MCF 10A (cell line): ENCODE results near the gene RELL1. TPM values are rescaled to one million over a fixed set of nuclear protein-coding genes. Genes with fewer than 3 reads are reported as not detected.

Experiments
- BruUV-seq: library from RNA; stranded (reverse); fragments of 400-500 nt; replicated peaks from 2 replicates; lab custom pipeline; 2021; lab: Mats Ljungman, UMichigan
- CTCF ChIA-PET: fragments of 300-600 bp; sonication (Branson Sonifier 250); formaldehyde crosslinking; extraction: SDS; loops from one replicate; lab custom pipeline; 2021; ENCODE audit warnings: antibody characterized with exemption, inconsistent platforms; lab: Yijun Ruan, JAX
- POLR2A ChIA-PET: fragments of 300-600, 350-650 bp; sonication (Branson Sonifier 250); formaldehyde crosslinking; extraction: SDS; loops from one replicate; lab custom pipeline; 2020; ENCODE audit warnings: antibody characterized with exemption, inconsistent platforms; lab: Yijun Ruan, JAX
- DNase-seq: peaks from one replicate; pipeline ENCODE4 v3.0.0-alpha.2; 2018; ENCODE audit not compliant: unreplicated experiment
- H3K27ac Mint-ChIP-seq: one replicate; pipeline ENCODE4 v1.8.0; 2022; ENCODE audit warnings: mild to moderate bottlenecking, low read depth, mixed read lengths; ENCODE audit not compliant: unreplicated experiment
- H3K27me3 Mint-ChIP-seq: one replicate; pipeline ENCODE4 v1.8.0; 2022; ENCODE audit warnings: mixed read lengths; ENCODE audit not compliant: insufficient read depth, unreplicated experiment
- H3K36me3 Mint-ChIP-seq: one replicate; pipeline ENCODE4 v1.8.0; 2022; ENCODE audit warnings: mild to moderate bottlenecking, moderate library complexity, mixed read lengths; ENCODE audit not compliant: insufficient read depth, unreplicated experiment
- H3K4me1 Mint-ChIP-seq: one replicate; pipeline ENCODE4 v1.8.0; 2022; ENCODE audit warnings: mixed read lengths; ENCODE audit not compliant: insufficient read depth, unreplicated experiment
- H3K4me3 Mint-ChIP-seq: one replicate; pipeline ENCODE4 v1.8.0; 2022; ENCODE audit warnings: mild to moderate bottlenecking, moderate library complexity, mixed read lengths; ENCODE audit not compliant: unreplicated experiment
- H3K9me3 Mint-ChIP-seq: one replicate; pipeline ENCODE4 v1.8.0; 2022; ENCODE audit warnings: mixed read lengths; ENCODE audit not compliant: unreplicated experiment
- intact Hi-C: fragments of 100-400 bp; cut with micrococcal nuclease; formaldehyde crosslinking; loops from 2 replicates; pipeline ENCODE4 v1.14.1; 2022
- total RNA-seq: library from RNA; stranded (reverse); gene quantifications from 2 replicates; pipeline ENCODE4 v1.2.3, GENCODE V29; 2022
- TF ChIP-seq, protein P1 (sequence below): fragments of 200-600 bp; IDR thresholded peaks from one replicate; pipeline ENCODE4 v1.8.0; 2022; ENCODE audit warnings: antibody characterized with exemption, mild to moderate bottlenecking; ENCODE audit not compliant: unreplicated experiment

The RELL1 gene
- total RNA-seq, 1 experiment from 2014 or later, result 28.6 TPM

DNA sequence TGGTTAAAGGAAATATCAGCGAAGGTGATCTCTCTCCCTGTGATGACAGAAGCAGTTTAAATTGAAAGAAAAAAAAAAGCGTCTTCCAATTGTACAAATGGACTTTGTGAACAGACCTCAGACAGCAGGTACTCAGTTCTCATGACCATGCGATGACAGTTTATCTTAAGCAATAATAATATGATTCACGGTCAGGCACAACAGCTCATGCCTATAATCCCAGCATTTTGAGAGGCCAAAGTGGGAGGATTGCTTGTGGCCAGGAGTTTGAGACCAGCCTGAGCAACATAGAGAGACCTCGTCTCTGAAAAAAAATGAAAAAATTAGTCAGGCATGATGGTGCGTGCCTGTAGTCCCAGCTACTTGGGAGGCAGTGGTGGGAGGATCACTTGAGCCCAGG lies 51.0 kb downstream of the RELL1 start:
- POLR2A ChIA-PET, result interaction anchor here (0.6 kb wide), 2 partner anchors 32 to 51 kb away, joined by 3 read pairs; no protein-coding TSS in a partner anchor
- H3K4me1 Mint-ChIP-seq, result peaks cover 7% of the 10 kb centered on the region
- no TSS peak for BruUV-seq
- no peak overlapping the region for H3K4me3 Mint-ChIP-seq
- H3K36me3 Mint-ChIP-seq, result peaks cover 24% of the 10 kb centered on the region
- intact Hi-C loops, result no loop called here
- no peak for DNase-seq
- TF ChIP-seq, protein P1, sequence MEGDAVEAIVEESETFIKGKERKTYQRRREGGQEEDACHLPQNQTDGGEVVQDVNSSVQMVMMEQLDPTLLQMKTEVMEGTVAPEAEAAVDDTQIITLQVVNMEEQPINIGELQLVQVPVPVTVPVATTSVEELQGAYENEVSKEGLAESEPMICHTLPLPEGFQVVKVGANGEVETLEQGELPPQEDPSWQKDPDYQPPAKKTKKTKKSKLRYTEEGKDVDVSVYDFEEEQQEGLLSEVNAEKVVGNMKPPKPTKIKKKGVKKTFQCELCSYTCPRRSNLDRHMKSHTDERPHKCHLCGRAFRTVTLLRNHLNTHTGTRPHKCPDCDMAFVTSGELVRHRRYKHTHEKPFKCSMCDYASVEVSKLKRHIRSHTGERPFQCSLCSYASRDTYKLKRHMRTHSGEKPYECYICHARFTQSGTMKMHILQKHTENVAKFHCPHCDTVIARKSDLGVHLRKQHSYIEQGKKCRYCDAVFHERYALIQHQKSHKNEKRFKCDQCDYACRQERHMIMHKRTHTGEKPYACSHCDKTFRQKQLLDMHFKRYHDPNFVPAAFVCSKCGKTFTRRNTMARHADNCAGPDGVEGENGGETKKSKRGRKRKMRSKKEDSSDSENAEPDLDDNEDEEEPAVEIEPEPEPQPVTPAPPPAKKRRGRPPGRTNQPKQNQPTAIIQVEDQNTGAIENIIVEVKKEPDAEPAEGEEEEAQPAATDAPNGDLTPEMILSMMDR, result no peak
- CTCF ChIA-PET, result interaction anchor here (0.7 kb wide), 1 partner anchor 17 kb away, joined by 4 read pairs; no protein-coding TSS in a partner anchor
- no peaks in the 10 kb centered on the region for H3K9me3 Mint-ChIP-seq
- H3K27ac Mint-ChIP-seq, result no peak overlapping the region
- H3K27me3 Mint-ChIP-seq, result no peaks in the 10 kb centered on the region

DNA sequence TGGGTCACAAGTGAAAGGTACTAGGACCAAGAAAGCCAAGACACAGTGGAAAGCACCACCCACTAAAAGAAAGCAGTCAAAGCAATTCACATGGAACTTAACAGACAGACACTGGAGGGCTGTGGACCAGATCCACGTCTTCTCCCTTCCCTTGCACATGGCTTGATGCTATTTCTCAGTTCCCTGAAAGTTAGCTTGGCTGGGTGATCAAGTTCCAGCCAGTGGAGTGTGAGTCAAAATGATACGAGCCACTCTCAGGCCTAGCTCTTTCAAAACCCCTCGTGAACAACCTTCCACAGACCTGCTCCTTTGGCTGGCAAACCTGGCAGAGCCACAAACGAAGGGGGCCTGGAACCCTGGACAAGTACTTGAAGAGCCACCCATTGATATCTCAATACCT lies 52.0 kb downstream of the RELL1 start:
- CTCF ChIA-PET, result no interaction called here
- no TSS peak for BruUV-seq
- intact Hi-C loops, result no loop called here

GRCh38 chr4:37632836-37633235 lies 53.3 kb downstream of the RELL1 start:
- Mint-ChIP-seq H3K36me3 (peaks cover 24% of the 10 kb centered on the region), H3K27me3 (no peaks in the 10 kb centered on the region), H3K27ac (no peak overlapping the region), H3K4me3 (no peak overlapping the region), H3K4me1 (peaks cover 17% of the 10 kb centered on the region), H3K9me3 (no peaks in the 10 kb centered on the region)
- DNase-seq, result no peak
- ChIA-PET CTCF (interaction anchor here (0.6 to 0.7 kb wide), 2 partner anchors 9 to 28 kb away, joined by 3 to 4 read pairs; no protein-coding TSS in a partner anchor), POLR2A (interaction anchor here (1.0 kb wide), 1 partner anchor 15 kb away, joined by 3 read pairs; no protein-coding TSS in a partner anchor)
- intact Hi-C loops, result no loop called here
- no TSS peak for BruUV-seq
- TF ChIP-seq, protein P1, result no peak

More for the DNA sequence above, 52.0 kb downstream of the RELL1 start:
- Mint-ChIP-seq H3K4me3 (no peak overlapping the region), H3K27me3 (no peaks in the 10 kb centered on the region), H3K9me3 (no peaks in the 10 kb centered on the region), H3K27ac (no peak overlapping the region), H3K36me3 (peaks cover 24% of the 10 kb centered on the region), H3K4me1 (peaks cover 11% of the 10 kb centered on the region)
- TF ChIP-seq, protein P1, result no peak
- POLR2A ChIA-PET, result interaction anchor here (0.5 kb wide), 1 partner anchor 40 kb away, joined by 4 read pairs; no protein-coding TSS in a partner anchor
- no peak for DNase-seq

GRCh38 chr4:37631551-37631950 lies 54.6 kb downstream of the RELL1 start:
- CTCF ChIA-PET, result interaction anchor here (0.6 to 0.9 kb wide), 2 partner anchors 29 to 46 kb away, joined by 3 to 5 read pairs; no protein-coding TSS in a partner anchor
- Mint-ChIP-seq H3K4me3 (no peak overlapping the region), H3K27me3 (no peaks in the 10 kb centered on the region), H3K27ac (peak overlapping the region; percentile 36), H3K4me1 (peaks cover 17% of the 10 kb centered on the region), H3K36me3 (peaks cover 24% of the 10 kb centered on the region), H3K9me3 (no peaks in the 10 kb centered on the region)
- POLR2A ChIA-PET, result interaction anchor here (0.6 to 1.1 kb wide), 2 partner anchors 35 to 51 kb away, joined by 3 to 4 read pairs; no protein-coding TSS in a partner anchor
- no peak for DNase-seq
- TF ChIP-seq, protein P1, result no peak
- intact Hi-C loops, result no loop called here
- no TSS peak for BruUV-seq
